WI38 (cell line): ENCODE data around the gene DOK7.

Experiments used
- H3K4me3 ChIP-seq: 2 replicates; pipeline ENCODE4 v1.5.1; 2011; ENCODE audit warnings: low read depth, mild to moderate bottlenecking, control low read depth, low read length
- TF ChIP-seq, protein P1 (sequence below): IDR thresholded peaks from 2 replicates; pipeline ENCODE4 v1.5.1; 2012; ENCODE audit warnings: low read depth, mild to moderate bottlenecking, control low read depth, low read length

Gene DOK7

DNA sequence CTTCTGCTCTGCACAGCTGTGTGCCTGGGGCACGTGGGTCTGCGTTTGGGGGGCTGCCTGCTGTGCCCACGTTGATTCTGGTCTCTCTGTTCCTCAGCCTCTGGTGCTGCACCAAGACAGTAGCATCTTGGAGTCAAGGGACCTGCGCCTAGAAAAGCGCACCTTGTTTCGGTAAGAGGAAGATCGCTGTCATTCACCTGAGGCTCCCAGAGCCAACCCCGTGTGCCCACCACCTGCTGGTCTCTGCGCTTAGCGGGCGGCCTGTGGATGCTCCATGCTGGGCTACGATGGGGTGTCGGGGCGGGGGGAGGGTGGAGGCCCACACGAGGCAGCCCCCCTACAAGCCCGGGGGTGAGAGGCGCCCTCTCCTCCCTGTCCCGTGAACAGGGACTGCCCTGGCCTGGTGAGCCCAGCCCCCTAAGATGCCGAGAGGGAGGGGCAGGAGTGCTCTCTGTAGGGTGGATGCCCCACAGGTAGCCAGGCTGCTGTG lies 40.3 kb upstream of the DOK7 start:
- TF ChIP-seq, protein P1, sequence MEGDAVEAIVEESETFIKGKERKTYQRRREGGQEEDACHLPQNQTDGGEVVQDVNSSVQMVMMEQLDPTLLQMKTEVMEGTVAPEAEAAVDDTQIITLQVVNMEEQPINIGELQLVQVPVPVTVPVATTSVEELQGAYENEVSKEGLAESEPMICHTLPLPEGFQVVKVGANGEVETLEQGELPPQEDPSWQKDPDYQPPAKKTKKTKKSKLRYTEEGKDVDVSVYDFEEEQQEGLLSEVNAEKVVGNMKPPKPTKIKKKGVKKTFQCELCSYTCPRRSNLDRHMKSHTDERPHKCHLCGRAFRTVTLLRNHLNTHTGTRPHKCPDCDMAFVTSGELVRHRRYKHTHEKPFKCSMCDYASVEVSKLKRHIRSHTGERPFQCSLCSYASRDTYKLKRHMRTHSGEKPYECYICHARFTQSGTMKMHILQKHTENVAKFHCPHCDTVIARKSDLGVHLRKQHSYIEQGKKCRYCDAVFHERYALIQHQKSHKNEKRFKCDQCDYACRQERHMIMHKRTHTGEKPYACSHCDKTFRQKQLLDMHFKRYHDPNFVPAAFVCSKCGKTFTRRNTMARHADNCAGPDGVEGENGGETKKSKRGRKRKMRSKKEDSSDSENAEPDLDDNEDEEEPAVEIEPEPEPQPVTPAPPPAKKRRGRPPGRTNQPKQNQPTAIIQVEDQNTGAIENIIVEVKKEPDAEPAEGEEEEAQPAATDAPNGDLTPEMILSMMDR, result no peak
- no peak overlapping the region for H3K4me3 ChIP-seq

DNA sequence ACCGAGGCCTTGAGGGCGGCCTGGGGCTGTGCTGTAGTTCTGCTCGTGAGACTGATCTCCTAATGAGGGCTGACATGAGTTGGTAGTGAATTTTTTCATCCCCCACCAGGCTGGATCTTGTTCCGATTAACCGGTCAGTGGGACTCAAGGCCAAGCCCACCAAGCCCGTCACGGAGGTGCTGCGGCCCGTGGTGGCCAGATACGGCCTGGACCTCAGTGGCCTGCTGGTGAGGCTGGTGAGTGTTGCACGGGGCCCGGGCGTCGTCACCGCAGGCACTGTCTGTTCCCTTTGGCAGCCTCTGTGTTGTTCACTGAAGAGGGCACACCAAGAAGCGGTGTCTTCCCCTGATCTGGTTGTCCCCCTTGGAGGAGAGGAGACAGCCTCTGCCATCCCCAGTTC lies 39.7 kb upstream of the DOK7 start:
- no peak overlapping the region for H3K4me3 ChIP-seq
- TF ChIP-seq, protein P1, result no peak

DNA sequence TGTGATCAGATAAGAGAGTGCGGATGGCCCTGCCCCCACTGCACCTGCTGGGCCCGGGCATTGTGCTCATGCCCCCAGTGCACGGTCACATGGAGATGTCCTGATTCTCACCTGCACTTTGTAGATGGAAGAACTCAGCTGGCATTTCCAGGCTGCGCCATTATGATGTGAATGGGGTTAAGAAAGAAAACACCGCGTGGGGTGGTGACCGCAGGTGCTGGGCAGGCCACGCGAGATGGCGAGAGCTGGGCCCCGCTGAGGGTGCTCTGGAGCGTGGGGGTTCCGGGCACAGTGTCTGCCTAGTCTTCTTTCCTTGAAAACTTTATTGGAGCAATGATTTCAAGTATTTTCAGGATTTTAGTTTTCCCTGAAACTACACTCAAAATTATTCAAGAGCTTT lies 39.2 kb upstream of the DOK7 start:
- TF ChIP-seq, protein P1, result no peak
- no peak overlapping the region for H3K4me3 ChIP-seq

DNA sequence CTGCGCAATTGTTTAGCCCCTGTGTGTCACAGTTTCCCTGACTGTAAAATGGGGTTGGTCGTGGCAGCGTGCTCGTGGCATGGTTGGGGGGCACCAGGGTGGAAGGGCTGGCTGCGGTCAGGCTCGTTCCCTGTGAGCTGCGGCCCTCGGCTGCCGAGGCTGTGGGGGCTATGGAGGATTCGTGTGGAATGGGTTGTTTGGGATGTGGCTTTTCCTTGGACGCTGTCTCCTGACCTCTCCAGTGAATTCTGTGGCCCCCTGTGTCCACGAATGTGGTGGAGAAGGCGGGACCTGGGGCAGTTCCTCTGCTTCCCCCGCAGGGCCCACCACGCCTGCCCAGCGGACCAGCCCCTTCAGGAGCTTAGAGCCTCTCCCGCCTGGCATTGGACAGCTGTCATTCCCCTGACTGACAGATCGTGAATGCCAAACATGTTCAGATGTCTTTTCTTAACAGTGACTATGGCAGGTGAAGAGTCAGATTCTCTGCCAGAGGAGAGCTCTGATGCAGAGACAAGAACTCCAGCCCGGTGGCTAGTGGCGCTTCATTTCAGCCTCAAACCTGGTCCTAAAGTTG lies 38.5 kb upstream of the DOK7 start:
- H3K4me3 ChIP-seq, result no peak overlapping the region
- TF ChIP-seq, protein P1, result no peak

GRCh38 chr4:3426465-3427133 lies 36.5 kb upstream of the DOK7 start:
- TF ChIP-seq, protein P1, result no peak
- no peak overlapping the region for H3K4me3 ChIP-seq

GRCh38 chr4:3427134-3427476 lies 36.0 kb upstream of the DOK7 start:
- TF ChIP-seq, protein P1, result no peak
- H3K4me3 ChIP-seq, result no peak overlapping the region

DNA sequence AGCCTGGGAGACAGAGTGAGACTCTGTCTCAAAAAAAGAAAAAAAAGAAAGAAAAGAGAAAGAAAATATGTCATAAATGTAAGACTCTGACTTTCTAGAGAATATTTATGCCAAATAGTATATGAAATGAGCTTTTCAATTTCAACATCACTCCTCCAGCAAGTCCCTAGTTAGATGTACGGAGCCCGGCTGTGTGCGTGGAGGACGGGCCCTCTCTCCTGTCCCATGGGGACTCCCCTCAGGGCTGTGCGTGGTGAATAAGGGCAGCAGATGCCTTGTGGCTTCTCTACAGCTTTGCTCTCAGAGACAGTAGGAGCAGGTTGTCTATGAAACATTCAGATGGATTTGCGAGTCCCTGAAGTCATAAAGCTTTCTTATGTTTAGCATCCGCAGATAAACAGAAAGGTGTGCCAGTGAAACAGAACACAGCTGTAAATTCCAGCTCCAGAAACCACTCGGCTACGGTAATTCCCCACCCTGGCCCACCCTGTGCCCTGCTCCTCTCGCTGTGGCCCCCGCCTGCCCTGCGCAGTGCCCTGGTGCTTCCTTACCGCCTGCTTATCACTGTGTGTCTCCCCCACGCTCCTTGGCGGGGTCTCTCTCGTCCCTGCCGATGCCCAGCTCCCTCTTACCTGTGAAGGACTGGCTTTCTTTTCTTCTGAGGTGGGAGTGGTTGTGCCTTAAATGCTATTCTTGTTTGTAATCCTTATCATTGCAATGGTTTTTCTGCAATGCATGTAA lies 35.2 kb upstream of the DOK7 start:
- TF ChIP-seq, protein P1, result no peak
- no peak overlapping the region for H3K4me3 ChIP-seq
